HepG2 (cell line): Measurements from ENCODE around the gene FBXL13. TPM values are rescaled to one million over a fixed set of nuclear protein-coding genes. Genes with fewer than 3 reads are reported as not detected.

Experiments used
- ATAC-seq: fragments of 200-7000 bp; cut with Tn5 transposase; 3 replicates; pipeline ENCODE4 v1.9.1; 2020; ENCODE audit warnings: mild to moderate bottlenecking, moderate library complexity
- BruUV-seq: library from RNA; stranded (reverse); fragments of 400-500 nt; replicated peaks from 2 replicates; lab custom pipeline; 2021; lab: Mats Ljungman, UMichigan
- CTCF ChIA-PET: fragments of 300-600 bp; formaldehyde crosslinking; extraction: SDS; loops from one replicate; lab custom pipeline; 2021; ENCODE audit warnings: low total read pairs, inconsistent platforms, low intra/inter-chr PET ratio; lab: Yijun Ruan, JAX
- POLR2A ChIA-PET: fragments of 350-600 bp; sonication (Branson Sonifier 250); formaldehyde crosslinking; loops from one replicate; lab custom pipeline; 2020; ENCODE audit warnings: antibody characterized with exemption, inconsistent platforms; lab: Yijun Ruan, JAX
- DNase-seq: peaks from one replicate; pipeline ENCODE4 v3.0.0-alpha.2; 2015; ENCODE audit warnings: low spot score
- FAIRE-seq: peaks from 3 replicates; lab custom pipeline; 2011; peaks lifted over from hg19 to GRCh38; lab: Jason Lieb, UNC
- H2AFZ ChIP-seq: one replicate; pipeline ENCODE4 v1.6.1; 2011; ENCODE audit warnings: low read length, inconsistent platforms
- H3K27ac ChIP-seq: fragments of 300-600 bp; 3 replicates; pipeline ENCODE4 v1.8.0; 2011; ENCODE audit warnings: mixed run types, mild to moderate bottlenecking, mixed read lengths, low read length, inconsistent platforms; ENCODE audit not compliant: insufficient read depth; ENCODE audit errors: extremely low read length
- H3K27me3 ChIP-seq, 2 experiments: fragments of 200-600 bp in 1 of 2; 2 replicates in 1 of 2; 3 replicates in 1 of 2; pipeline versions ENCODE4 v1.6.0 to v1.8.0; 2011; ENCODE audit warnings: low read length in 2 of 2, mild to moderate bottlenecking in 2 of 2, moderate library complexity in 2 of 2, inconsistent platforms in 1 of 2; ENCODE audit not compliant: insufficient read depth in 2 of 2, control insufficient read depth in 1 of 2
- H3K36me3 ChIP-seq, 2 experiments: fragments of 200-600 bp in 1 of 2; replicated peaks in 1 of 2; 2 replicates in 1 of 2; 3 replicates in 1 of 2; pipeline versions ENCODE4 v1.5.1 to v1.8.0; 2011; ENCODE audit warnings: low read length in 2 of 2, inconsistent platforms in 1 of 2; ENCODE audit not compliant: insufficient read depth in 2 of 2, control insufficient read depth in 1 of 2
- H3K4me1 ChIP-seq: 2 replicates; pipeline ENCODE4 v1.5.1; 2012; ENCODE audit warnings: low read length, inconsistent platforms; ENCODE audit not compliant: insufficient read depth
- H3K4me2 ChIP-seq: 2 replicates; pipeline ENCODE4 v1.6.0; 2011; ENCODE audit warnings: low read depth, low read length, inconsistent platforms
- H3K4me3 ChIP-seq, 3 experiments: fragments of 200-600 bp in 1 of 3; sonication (generic), shearing (Covaris generic) in 1 of 3; replicated peaks in 1 of 3; 2 replicates each; pipeline ENCODE4 v1.5.1; 2011 to 2016; ENCODE audit warnings: low read length in 3 of 3, inconsistent platforms in 2 of 3, low read depth in 2 of 3, mild to moderate bottlenecking in 2 of 3, control low read depth in 1 of 3, mixed read lengths in 1 of 3; ENCODE audit not compliant: insufficient read depth in 1 of 3
- H3K79me2 ChIP-seq: one replicate; pipeline ENCODE4 v1.6.1; 2011; ENCODE audit warnings: low read length, inconsistent platforms; ENCODE audit not compliant: insufficient read depth
- H3K9ac ChIP-seq: 2 replicates; pipeline ENCODE4 v1.6.0; 2011; ENCODE audit warnings: mild to moderate bottlenecking, low read depth, low read length, inconsistent platforms; ENCODE audit not compliant: insufficient read depth
- H3K9me3 ChIP-seq: 2 replicates; pipeline ENCODE4 v1.5.1; 2012; ENCODE audit warnings: mild to moderate bottlenecking, low read length
- H4K20me1 ChIP-seq: 2 replicates; pipeline ENCODE4 v1.6.0; 2011; ENCODE audit warnings: inconsistent platforms, mild to moderate bottlenecking, low read length, moderate library complexity; ENCODE audit not compliant: insufficient read depth
- FLYWCH1 ChIP-seq: sonication (generic); formaldehyde crosslinking; IDR thresholded peaks from 2 replicates; pipeline ENCODE4 v1.8.1; 2023; ENCODE audit warnings: mild to moderate bottlenecking, missing genetic modification reagents
- HOXA5 ChIP-seq: sonication (generic); formaldehyde crosslinking; IDR thresholded peaks from 2 replicates; pipeline ENCODE4 v1.4.0; 2020; ENCODE audit warnings: missing genetic modification reagents
- RXRB ChIP-seq: IDR thresholded peaks from 2 replicates; pipeline ENCODE4 v1.6.1; 2016; ENCODE audit warnings: borderline replicate concordance, missing genetic modification reagents, missing compliant biosample characterization
- TRAFD1 ChIP-seq: sonication (generic); formaldehyde crosslinking; IDR thresholded peaks from 2 replicates; pipeline ENCODE4 v1.5.1; 2020; ENCODE audit warnings: missing genetic modification reagents, mild to moderate bottlenecking, borderline replicate concordance
- ZBTB3 ChIP-seq: sonication (generic); formaldehyde crosslinking; IDR thresholded peaks from 2 replicates; pipeline ENCODE4 v1.4.0; 2020; ENCODE audit warnings: low read depth, mild to moderate bottlenecking, moderate library complexity, missing genetic modification reagents, borderline replicate concordance
- ZNF225 ChIP-seq: sonication (generic); formaldehyde crosslinking; IDR thresholded peaks from 2 replicates; pipeline ENCODE4 v1.4.0; 2020; ENCODE audit warnings: mild to moderate bottlenecking, missing genetic modification reagents
- ZNF274 ChIP-seq: sonication (generic); formaldehyde crosslinking; IDR thresholded peaks from 2 replicates; pipeline ENCODE4 v1.5.1; 2020; ENCODE audit warnings: mild to moderate bottlenecking, missing genetic modification reagents
- ZNF318 ChIP-seq: sonication (generic); formaldehyde crosslinking; IDR thresholded peaks from 2 replicates; pipeline ENCODE4 v1.4.0; 2020; ENCODE audit warnings: mild to moderate bottlenecking, missing genetic modification reagents
- ZNF574 ChIP-seq: sonication (generic); formaldehyde crosslinking; IDR thresholded peaks from 2 replicates; pipeline ENCODE4 v1.4.0; 2020; ENCODE audit warnings: missing genetic modification reagents
- ZNF619 ChIP-seq: sonication (generic); formaldehyde crosslinking; IDR thresholded peaks from 2 replicates; pipeline ENCODE4 v1.4.0; 2020; ENCODE audit warnings: mild to moderate bottlenecking, missing genetic modification reagents
- in situ Hi-C: cut with HindIII; loops from 2 replicates; pipeline ENCODE4 v1.10.0; 2017; ENCODE audit warnings: low pct_unique_long_range_greater_than_20kb; ENCODE audit not compliant: extremely low pct_ligation_motif_present
- intact Hi-C: fragments of 100-400 bp; cut with micrococcal nuclease; formaldehyde crosslinking; loops from one replicate; pipeline ENCODE4 v1.10.0; 2022; ENCODE audit not compliant: unreplicated experiment
- polyA plus RNA-seq, 8 experiments: library from polyadenylated mRNA; depleted of rRNA in 3 of 8; stranded (reverse) in 7 of 8; unstranded in 1 of 8; fragments of >200 nt; fragmentation: Illumina TruSeq in 4 of 8; extraction: Trizol in 4 of 8; gene quantifications; 2 replicates each; pipeline versions ENCODE4 v1.2.1 to v1.2.3, GENCODE V29; 2011 to 2016; ENCODE audit warnings: low read depth in 4 of 8, missing spikeins in 1 of 8, mixed read lengths in 1 of 8; ENCODE audit not compliant: insufficient read depth in 1 of 8
- total RNA-seq, 5 experiments: library from RNA; depleted of rRNA; stranded (reverse); fragments of >200 nt; fragmentation: Illumina TruSeq; extraction: Trizol; gene quantifications; 2 replicates each; pipeline ENCODE4 v1.2.3, GENCODE V29; 2016; ENCODE audit warnings: low read depth in 1 of 5

Gene FBXL13
- total and polyA plus RNA-seq, 2 of the 13 experiments (the other 11 are each of a cell fraction or from before 2014, with no cell fraction given): 0.24 to 0.77 TPM

- TF ChIP-seq ZNF574 (peak; percentile 41; the same call in 1 of the 2 replicates), RXRB (peak; percentile 70; the same call in 1 of the 2 replicates)
- TF ChIP-seq, all 625 proteins: peak for 11
Observed at GRCh38 chr7:102859084-102859798, 215.4 kb downstream of the FBXL13 start (continued).

GRCh38 chr7:102856036-102856435, 218.6 kb downstream of the FBXL13 start:
- Histone ChIP-seq H3K4me3 (no peak overlapping the region), H3K27ac (no peak overlapping the region), H3K9ac (no peak overlapping the region), H3K9me3 (no peaks in the 10 kb centered on the region), H3K4me2 (no peak overlapping the region), H3K27me3 (no peaks in the 10 kb centered on the region; a peak in 1 of 5 replicates), H3K4me1 (peaks cover 23% of the 10 kb centered on the region), H4K20me1 (no peaks in the 10 kb centered on the region), H3K36me3 (no peaks in the 10 kb centered on the region), H3K79me2 (no peaks in the 10 kb centered on the region), H2AFZ (no peak overlapping the region)
- in situ Hi-C loops: no loop called here
- DNase-seq: no peak
- no TSS peak for BruUV-seq
- CTCF ChIA-PET: no interaction called here
- no peak for FAIRE-seq
- POLR2A ChIA-PET: no interaction called here
- intact Hi-C loops: no loop called here
- ATAC-seq: no peak
- TF ChIP-seq ZNF225 (no peak), FLYWCH1 (CRISPR knock-in tag) (no peak), TRAFD1 (CRISPR knock-in tag) (no peak), HOXA5 (no peak), ZNF619 (CRISPR knock-in tag) (no peak), ZBTB3 (CRISPR knock-in tag) (no peak), ZNF318 (CRISPR knock-in tag) (no peak), ZNF274 (CRISPR knock-in tag) (no peak)
